Ishikawa (cell line): ENCODE data around the gene PTPRA.

ENCODE experiments used
- CEBPB ChIP-seq: IDR thresholded peaks from 2 replicates; pipeline ENCODE4 v1.6.1; 2012
- CREB1 ChIP-seq: IDR thresholded peaks from 2 replicates; pipeline ENCODE4 v1.6.1; 2012; ENCODE audit warnings: low read depth
- EP300 ChIP-seq: IDR thresholded peaks from 2 replicates; pipeline ENCODE4 v1.6.1; 2012; ENCODE audit warnings: borderline replicate concordance
- FOXM1 ChIP-seq: IDR thresholded peaks from 2 replicates; pipeline ENCODE4 v1.6.1; 2012; ENCODE audit warnings: low read depth, borderline replicate concordance
- RAD21 ChIP-seq: IDR thresholded peaks from 2 replicates; pipeline ENCODE4 v1.6.1; 2012; ENCODE audit warnings: low read depth
- TAF1 ChIP-seq: IDR thresholded peaks from 2 replicates; pipeline ENCODE4 v1.6.1; 2012; ENCODE audit warnings: low read depth, mild to moderate bottlenecking
- TCF12 ChIP-seq: IDR thresholded peaks from 2 replicates; pipeline ENCODE4 v1.6.1; 2012; ENCODE audit warnings: low read depth
- TF ChIP-seq, protein P1 (sequence below): IDR thresholded peaks from 2 replicates; pipeline ENCODE4 v1.6.1; 2012; ENCODE audit warnings: low read depth, mild to moderate bottlenecking

DNA sequence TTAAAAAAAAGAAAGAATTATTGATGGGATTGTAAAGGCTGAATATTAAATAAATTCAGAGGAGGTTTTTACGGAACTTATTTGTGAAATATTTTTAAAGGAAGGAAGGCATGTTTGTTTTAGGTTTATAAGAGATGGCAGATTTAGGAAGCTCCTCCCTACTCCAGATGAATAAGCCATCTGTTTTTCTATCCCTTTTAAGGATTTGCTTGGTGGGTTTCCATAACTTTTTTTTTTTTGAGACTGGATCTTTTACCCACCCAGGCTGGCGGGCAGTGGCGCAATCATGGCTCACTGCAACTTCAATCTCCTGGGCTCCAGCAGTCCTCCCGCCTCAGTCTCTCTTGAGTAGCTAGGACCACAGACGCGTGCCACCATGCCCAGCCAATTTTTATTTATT, 30.4 kb downstream of the PTPRA start:
- TF ChIP-seq TAF1 (no peak), CREB1 (no peak), TCF12 (no peak), CEBPB (no peak), EP300 (no peak), RAD21 (no peak), FOXM1 (no peak)
- TF ChIP-seq, protein P1, sequence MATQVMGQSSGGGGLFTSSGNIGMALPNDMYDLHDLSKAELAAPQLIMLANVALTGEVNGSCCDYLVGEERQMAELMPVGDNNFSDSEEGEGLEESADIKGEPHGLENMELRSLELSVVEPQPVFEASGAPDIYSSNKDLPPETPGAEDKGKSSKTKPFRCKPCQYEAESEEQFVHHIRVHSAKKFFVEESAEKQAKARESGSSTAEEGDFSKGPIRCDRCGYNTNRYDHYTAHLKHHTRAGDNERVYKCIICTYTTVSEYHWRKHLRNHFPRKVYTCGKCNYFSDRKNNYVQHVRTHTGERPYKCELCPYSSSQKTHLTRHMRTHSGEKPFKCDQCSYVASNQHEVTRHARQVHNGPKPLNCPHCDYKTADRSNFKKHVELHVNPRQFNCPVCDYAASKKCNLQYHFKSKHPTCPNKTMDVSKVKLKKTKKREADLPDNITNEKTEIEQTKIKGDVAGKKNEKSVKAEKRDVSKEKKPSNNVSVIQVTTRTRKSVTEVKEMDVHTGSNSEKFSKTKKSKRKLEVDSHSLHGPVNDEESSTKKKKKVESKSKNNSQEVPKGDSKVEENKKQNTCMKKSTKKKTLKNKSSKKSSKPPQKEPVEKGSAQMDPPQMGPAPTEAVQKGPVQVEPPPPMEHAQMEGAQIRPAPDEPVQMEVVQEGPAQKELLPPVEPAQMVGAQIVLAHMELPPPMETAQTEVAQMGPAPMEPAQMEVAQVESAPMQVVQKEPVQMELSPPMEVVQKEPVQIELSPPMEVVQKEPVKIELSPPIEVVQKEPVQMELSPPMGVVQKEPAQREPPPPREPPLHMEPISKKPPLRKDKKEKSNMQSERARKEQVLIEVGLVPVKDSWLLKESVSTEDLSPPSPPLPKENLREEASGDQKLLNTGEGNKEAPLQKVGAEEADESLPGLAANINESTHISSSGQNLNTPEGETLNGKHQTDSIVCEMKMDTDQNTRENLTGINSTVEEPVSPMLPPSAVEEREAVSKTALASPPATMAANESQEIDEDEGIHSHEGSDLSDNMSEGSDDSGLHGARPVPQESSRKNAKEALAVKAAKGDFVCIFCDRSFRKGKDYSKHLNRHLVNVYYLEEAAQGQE: no peak
